Fibroblast of villous mesenchyme (primary cell): ENCODE results near the gene TTC28. TPM values are rescaled to one million over a fixed set of nuclear protein-coding genes. Genes with fewer than 3 reads are reported as not detected.
"Not testable (repeated sequence)": the region's sequence is repeated elsewhere in the genome, so short reads cannot be mapped to it uniquely, and the experiment has no call there.

ENCODE experiments used
- DNase-seq: peaks from one replicate; pipeline ENCODE4 v3.0.0-alpha.2; 2010; ENCODE audit warnings: low read depth
- H3K4me3 ChIP-seq: 2 replicates; pipeline ENCODE4 v1.5.1; 2011; ENCODE audit warnings: low read depth, mild to moderate bottlenecking, low read length
- total RNA-seq: library from RNA; depleted of rRNA; stranded (reverse); fragments of >200 nt; gene quantifications from 2 replicates; pipeline ENCODE4 v1.2.3, GENCODE V29; 2012
- TF ChIP-seq, protein P1 (sequence below): IDR thresholded peaks from 2 replicates; pipeline ENCODE4 v1.5.1; 2012; ENCODE audit warnings: low read depth, mild to moderate bottlenecking, low read length; ENCODE audit not compliant: insufficient read depth

The TTC28 gene
- total RNA-seq, 1 donor, result 23.3 TPM

GRCh38 chr22:28207281-28208030 is 472.2 kb downstream of the TTC28 start:
- H3K4me3 ChIP-seq, result no peak overlapping the region
- DNase-seq, result peak; percentile 77
- TF ChIP-seq, protein P1, sequence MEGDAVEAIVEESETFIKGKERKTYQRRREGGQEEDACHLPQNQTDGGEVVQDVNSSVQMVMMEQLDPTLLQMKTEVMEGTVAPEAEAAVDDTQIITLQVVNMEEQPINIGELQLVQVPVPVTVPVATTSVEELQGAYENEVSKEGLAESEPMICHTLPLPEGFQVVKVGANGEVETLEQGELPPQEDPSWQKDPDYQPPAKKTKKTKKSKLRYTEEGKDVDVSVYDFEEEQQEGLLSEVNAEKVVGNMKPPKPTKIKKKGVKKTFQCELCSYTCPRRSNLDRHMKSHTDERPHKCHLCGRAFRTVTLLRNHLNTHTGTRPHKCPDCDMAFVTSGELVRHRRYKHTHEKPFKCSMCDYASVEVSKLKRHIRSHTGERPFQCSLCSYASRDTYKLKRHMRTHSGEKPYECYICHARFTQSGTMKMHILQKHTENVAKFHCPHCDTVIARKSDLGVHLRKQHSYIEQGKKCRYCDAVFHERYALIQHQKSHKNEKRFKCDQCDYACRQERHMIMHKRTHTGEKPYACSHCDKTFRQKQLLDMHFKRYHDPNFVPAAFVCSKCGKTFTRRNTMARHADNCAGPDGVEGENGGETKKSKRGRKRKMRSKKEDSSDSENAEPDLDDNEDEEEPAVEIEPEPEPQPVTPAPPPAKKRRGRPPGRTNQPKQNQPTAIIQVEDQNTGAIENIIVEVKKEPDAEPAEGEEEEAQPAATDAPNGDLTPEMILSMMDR, result no peak

DNA sequence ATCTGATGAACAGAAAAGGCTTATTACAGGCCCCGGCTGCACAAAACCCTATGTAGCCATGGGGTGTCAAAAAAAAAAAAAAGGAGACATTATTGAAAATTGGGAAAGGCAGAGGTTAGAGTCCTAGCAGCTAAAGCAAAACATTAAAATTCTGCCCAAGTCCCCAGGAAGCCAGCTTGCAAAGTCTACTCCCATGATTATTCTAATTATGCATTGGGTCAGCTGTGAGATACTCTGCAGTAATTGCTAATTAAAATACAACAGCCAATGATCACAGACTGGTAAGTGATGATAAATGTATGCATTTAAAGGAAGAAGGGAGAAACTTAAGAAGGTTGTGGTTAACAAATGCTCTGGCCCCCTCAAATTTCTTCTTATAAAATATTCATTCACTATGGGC is 473.7 kb downstream of the TTC28 start:
- no peak overlapping the region for H3K4me3 ChIP-seq
- TF ChIP-seq, protein P1, result no peak
- no peak for DNase-seq

- DNase-seq, result no peak
- H3K4me3 ChIP-seq, result no peak overlapping the region
- TF ChIP-seq, protein P1, result no peak
These were observed 475.3 kb downstream of the TTC28 start for GRCh38 chr22:28204382-28204781.

- no peak overlapping the region for H3K4me3 ChIP-seq
- TF ChIP-seq, protein P1, result no peak
- DNase-seq, result no peak
These were observed 476.4 kb downstream of the TTC28 start for GRCh38 chr22:28203286-28203685.

- no peak overlapping the region for H3K4me3 ChIP-seq
- TF ChIP-seq, protein P1, result no peak
- DNase-seq, result no peak
These were observed 480.9 kb downstream of the TTC28 start for GRCh38 chr22:28198692-28199091.

GRCh38 chr22:28191571-28191970 is 488.1 kb downstream of the TTC28 start:
- H3K4me3 ChIP-seq, DNase-seq: not testable (repeated sequence)

DNA sequence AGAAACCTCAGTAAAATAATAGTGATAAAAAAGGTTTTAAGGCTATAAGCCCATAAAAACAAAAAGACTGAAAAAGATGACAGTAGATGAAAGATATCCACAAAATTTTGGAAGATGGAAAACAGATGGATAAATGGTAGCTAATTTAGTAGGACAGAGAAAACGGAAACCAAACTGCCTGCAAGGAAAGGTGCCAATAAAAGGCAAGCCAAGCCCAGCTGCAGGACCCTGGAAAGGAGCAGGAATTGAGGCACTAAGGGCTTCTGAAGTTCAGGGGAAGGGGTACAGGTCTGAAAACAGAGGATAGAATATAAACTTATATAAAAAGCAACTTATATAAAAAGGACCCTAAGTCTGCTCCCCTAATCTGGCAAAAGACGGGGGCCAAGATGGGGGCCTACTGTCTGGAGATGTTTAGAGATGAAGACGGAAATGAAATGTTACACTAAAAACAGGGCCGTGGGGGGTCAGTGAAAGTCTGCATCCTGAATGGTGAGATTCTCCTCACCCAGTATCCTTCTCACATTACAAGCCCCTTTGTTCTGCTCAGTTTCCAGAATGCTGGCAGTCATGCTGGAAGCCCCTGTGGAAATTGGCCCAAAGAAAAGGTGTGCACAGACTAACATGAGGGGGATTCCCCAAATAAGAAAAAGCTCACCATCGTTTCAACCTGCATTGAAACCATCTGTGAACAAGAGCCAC is 491.3 kb downstream of the TTC28 start:
- TF ChIP-seq, protein P1, result no peak
- no peak overlapping the region for H3K4me3 ChIP-seq
- DNase-seq, result no peak
